ENCODE measurements around the gene TMEM201. TPM values are rescaled to one million over a fixed set of nuclear protein-coding genes. Genes with fewer than 3 reads are reported as not detected.
"Not testable (repeated sequence)": the region's sequence is repeated elsewhere in the genome, so short reads cannot be mapped to it uniquely, and the experiment has no call there.

TMEM201 gene
- 10 to 100 TPM; 14.3 to 21.4 (median 19.1) TPM for polyA plus RNA-seq (ENCODE audit: insufficient read length in 3 of 3)
- long read RNA-seq, donor 1 = 0 reads
- long read RNA-seq, donor 2, partial matches to known transcripts = 0 of 2 reads
- long read RNA-seq, donor 2, other reads (novel, unspliced or antisense) = 0 of 2 reads
- long read RNA-seq, donor 3, partial matches to known transcripts = 0 of 1 reads
- long read RNA-seq, donor 3, other reads (novel, unspliced or antisense) = 0 of 1 reads
- long read RNA-seq, donor 4, partial matches to known transcripts = 0 of 2 reads
- long read RNA-seq, donor 4, other reads (novel, unspliced or antisense) = 0 of 2 reads
- long read RNA-seq, donor 5 = 0 reads
- long read RNA-seq, donor 6 = 0 reads
- long read RNA-seq, donor 7 = 0 reads
- long read RNA-seq, donor 8, partial matches to known transcripts = 0 of 4 reads
- long read RNA-seq, donor 8, other reads (novel, unspliced or antisense) = 0 of 4 reads
- long read RNA-seq, donor 9, partial matches to known transcripts = 0 of 2 reads
- long read RNA-seq, donor 9, other reads (novel, unspliced or antisense) = 0 of 2 reads
- long read RNA-seq, donor 10, partial matches to known transcripts = 0 of 2 reads
- long read RNA-seq, donor 10, other reads (novel, unspliced or antisense) = 0 of 2 reads
- long read RNA-seq, donor 11, partial matches to known transcripts = 0 of 2 reads
- long read RNA-seq, donor 11, other reads (novel, unspliced or antisense) = 0 of 2 reads
- long read RNA-seq, donor 12 = 0 reads
- long read RNA-seq, donor 13, partial matches to known transcripts = 83 of 87 reads
- long read RNA-seq, donor 13, other reads (novel, unspliced or antisense) = 0 of 87 reads
- long read RNA-seq, donor 14, partial matches to known transcripts = 0 of 2 reads
- long read RNA-seq, donor 14, other reads (novel, unspliced or antisense) = 0 of 2 reads
- long read RNA-seq, donor 15, partial matches to known transcripts = 0 of 1 reads
- long read RNA-seq, donor 15, other reads (novel, unspliced or antisense) = 0 of 1 reads
- long read RNA-seq, donor 16, transcript TMEM201-201 (6 exons, 3,851 nt) = major isoform, 7 of 10 reads
- long read RNA-seq, donor 16, partial matches to known transcripts = 0 of 10 reads
- long read RNA-seq, donor 16, other reads (novel, unspliced or antisense) = 0 of 10 reads

DNA sequence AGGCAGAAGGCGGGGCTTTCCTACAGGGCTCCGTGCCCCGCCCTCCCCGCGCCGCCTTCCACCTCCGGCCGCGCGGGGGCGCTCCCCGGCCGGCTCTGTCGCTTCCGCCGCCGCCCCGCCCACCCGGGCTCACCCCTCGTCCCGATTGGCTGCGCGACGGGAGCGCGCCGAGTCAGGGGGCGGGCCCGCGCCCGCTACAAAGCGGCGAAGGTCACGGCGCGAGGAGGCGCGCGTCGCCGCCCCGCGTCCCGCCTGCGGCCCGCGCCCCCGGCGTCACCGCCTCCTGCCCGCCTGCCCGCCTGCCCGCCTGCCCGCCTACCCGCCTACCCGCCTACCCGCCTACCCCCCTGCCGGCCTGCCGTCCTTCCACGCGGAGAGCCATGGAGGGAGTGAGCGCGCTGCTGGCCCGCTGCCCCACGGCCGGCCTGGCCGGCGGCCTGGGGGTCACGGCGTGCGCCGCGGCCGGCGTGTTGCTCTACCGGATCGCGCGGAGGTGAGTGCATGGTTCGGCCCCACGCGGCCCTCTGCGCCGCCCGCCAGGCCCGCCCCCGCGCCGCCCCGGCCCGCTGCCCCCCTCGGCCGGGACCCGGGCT is at the start of gene TMEM201:
TSS of gene TMEM201 (plus strand) at position 361 of the 593 bp plus-strand sequence. CDS start at position 381, 20 bp downstream.
- DNase-seq (ENCODE audit: extremely low read depth in 1 of 11, low read depth in 9 of 11, low spot score in 4 of 11) = peak; percentile 74 to 93 (median 87)

DNA sequence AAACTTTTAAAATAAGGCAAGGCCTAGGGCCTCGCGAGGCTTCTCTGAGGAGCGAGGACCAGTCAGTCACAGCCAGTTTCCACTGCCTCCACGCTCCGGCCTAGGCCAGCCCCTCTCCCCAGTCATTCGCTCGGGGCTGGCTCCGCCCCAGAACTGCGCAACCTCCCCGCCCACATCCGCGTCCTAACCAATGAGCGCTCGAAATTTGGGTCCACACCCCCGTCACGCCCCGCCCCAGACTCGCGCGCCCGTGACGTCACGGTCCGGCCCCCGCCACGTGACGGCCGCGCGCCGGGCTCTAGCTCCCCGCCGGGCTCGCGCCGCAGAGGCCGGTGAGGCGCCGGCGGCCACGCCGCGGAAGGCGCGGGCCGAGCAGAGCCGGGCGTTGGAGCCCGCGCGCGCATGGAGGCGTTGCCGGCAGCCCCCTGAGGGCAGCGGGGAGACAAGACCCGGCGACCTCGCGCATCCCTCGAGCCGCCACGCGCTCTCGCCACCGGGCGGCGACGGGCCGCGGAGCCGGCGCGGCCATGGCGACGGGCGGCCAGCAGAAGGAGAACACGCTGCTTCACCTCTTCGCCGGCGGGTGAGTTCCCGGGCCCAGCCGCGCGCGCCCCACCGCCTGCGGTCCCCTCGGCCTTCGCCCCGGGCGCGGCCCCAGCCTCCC is 49.4 kb upstream of the TMEM201 start, which contains the start of gene SLC25A33:
TSS of gene SLC25A33 (plus strand) at position 301 of the 664 bp plus-strand sequence. CDS start at position 528, 227 bp downstream.
- DNase-seq (ENCODE audit: extremely low read depth in 1 of 11, low read depth in 9 of 11, low spot score in 4 of 11) = peak; percentile 93 to 98 (median 97)

- DNase-seq (ENCODE audit: extremely low read depth in 1 of 11, low read depth in 9 of 11, low spot score in 4 of 11) = peak in 3 of 11 donors; percentile 28 to 44 (median 41)
Measured at GRCh38 chr1:9539829-9540550, 48.7 kb upstream of the TMEM201 start.

- peak in 6 of 11 donors; percentile 44 to 72 (median 66) for DNase-seq (ENCODE audit: extremely low read depth in 1 of 11, low read depth in 9 of 11, low spot score in 4 of 11)
Measured at GRCh38 chr1:9542430-9542829, 46.3 kb upstream of the TMEM201 start.

GRCh38 chr1:9544926-9545325 is 43.8 kb upstream of the TMEM201 start:
- no peak for DNase-seq (ENCODE audit: extremely low read depth in 1 of 11, low read depth in 9 of 11, low spot score in 4 of 11)

GRCh38 chr1:9549955-9550546 is 38.7 kb upstream of the TMEM201 start:
- DNase-seq (ENCODE audit: extremely low read depth in 1 of 11, low read depth in 9 of 11, low spot score in 4 of 11) = no peak

DNA sequence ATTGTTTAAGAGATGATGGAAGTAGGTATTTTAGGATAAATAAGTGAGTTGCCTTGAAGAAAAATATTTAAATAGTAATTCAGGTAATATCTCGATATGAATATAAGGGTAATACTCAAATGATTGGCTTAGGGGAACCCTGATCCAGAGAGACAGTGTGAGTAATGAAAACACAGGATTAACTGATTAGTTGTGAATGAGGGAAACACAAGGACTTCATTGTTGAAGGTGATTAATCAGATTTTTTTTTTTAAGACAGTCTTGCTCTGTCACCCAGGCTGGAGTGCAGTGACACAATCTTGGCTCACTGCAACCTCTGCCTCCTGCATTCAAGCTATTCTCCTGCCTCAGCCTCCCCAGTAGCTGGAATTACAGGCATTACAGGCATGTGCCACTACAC is 36.7 kb upstream of the TMEM201 start:
- DNase-seq (ENCODE audit: extremely low read depth in 1 of 11, low read depth in 9 of 11, low spot score in 4 of 11) = no peak

GRCh38 chr1:9553736-9554144 is 35.0 kb upstream of the TMEM201 start:
- no peak for DNase-seq (ENCODE audit: extremely low read depth in 1 of 11, low read depth in 9 of 11, low spot score in 4 of 11)

DNA sequence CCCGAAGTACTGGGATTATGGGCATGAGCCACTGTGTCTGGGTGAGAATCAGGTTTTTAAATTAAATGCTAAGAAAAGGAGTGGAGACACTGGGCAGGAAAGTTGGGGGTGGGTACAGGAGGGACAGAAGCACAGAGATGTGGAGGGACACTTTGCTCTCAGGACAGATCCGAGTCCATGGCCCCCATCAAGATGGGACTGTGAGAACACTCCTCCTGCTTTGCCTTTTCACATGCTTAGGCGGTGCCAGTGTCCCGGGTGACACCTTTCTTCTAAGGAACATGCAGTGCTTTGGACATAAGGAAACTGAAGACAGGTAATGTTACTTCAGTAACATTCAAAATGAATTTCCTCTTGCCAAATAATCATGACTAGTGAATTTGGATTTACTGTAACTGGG is 32.8 kb upstream of the TMEM201 start:
- DNase-seq (ENCODE audit: extremely low read depth in 1 of 11, low read depth in 9 of 11, low spot score in 4 of 11) = no peak

DNA sequence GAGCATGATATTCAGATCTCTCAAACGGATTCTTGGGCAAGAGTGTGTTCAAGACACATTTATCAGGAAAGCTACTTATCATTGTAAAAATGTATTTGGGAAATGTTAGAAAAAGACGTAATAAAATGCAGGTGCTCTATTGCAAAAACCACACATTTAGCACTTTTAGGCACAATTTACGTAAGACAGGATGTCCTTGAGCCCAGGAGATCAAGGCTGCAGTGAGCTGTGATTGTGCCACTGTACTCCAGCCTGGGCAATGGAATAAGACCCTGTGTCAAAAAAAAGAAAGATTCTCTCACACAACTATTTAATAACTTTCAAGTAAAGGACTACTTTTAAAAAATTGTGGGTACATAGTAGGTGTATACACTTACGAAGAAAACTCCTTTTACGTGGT is 31.1 kb upstream of the TMEM201 start:
- DNase-seq (ENCODE audit: extremely low read depth in 1 of 11, low read depth in 9 of 11, low spot score in 4 of 11) = no peak

GRCh38 chr1:9558271-9558945 is 30.3 kb upstream of the TMEM201 start:
- no peak for DNase-seq (ENCODE audit: extremely low read depth in 1 of 11, low read depth in 9 of 11, low spot score in 4 of 11)

GRCh38 chr1:9558946-9559545 is 29.7 kb upstream of the TMEM201 start:
- DNase-seq (ENCODE audit: extremely low read depth in 1 of 11, low read depth in 9 of 11, low spot score in 4 of 11) = no peak

GRCh38 chr1:9559673-9560072 is 29.0 kb upstream of the TMEM201 start:
- DNase-seq (ENCODE audit: extremely low read depth in 1 of 11, low read depth in 9 of 11, low spot score in 4 of 11) = no peak

DNA sequence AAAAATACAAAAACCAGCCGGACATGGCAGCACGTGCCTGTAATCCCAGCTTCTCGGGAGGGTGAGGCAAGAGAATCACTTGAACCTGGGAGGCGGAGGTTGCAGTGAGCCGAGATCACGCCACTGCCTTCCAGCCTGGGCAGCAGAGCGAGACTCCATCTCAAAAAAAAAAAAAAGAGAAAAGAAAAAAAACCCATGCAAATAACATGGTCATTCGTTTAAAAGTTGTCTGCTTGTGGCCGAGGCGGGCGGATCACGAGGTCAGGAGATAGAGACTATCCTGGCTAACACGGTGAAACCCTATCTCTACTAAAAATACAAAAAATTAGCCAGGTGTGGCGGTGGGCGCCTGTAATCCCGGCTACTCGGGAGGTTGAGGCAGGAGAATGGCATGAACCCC is 28.6 kb upstream of the TMEM201 start:
- DNase-seq (ENCODE audit: extremely low read depth in 1 of 11, low read depth in 9 of 11, low spot score in 4 of 11) = not testable (repeated sequence)

DNA sequence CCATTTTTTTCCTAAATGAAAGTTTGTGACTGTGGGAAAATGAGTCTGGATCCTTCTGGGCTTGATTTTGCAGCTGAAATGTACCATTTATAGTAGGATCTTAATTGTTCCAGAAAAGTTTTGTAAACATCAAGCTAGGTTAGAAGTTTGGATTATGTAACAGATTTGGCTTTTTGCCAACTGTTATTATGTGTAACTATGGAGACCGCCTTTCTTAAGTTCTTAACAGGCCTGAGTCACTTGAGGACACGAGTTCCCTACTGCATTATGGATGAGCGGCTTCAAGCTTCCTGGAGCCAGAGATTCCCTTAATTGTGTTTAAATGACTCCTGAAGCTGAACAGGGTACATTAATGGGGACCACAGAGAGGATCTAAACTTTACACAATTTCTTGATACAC is 27.3 kb upstream of the TMEM201 start:
- DNase-seq (ENCODE audit: extremely low read depth in 1 of 11, low read depth in 9 of 11, low spot score in 4 of 11) = peak in 8 of 11 donors; percentile 35 to 72 (median 60)

DNA sequence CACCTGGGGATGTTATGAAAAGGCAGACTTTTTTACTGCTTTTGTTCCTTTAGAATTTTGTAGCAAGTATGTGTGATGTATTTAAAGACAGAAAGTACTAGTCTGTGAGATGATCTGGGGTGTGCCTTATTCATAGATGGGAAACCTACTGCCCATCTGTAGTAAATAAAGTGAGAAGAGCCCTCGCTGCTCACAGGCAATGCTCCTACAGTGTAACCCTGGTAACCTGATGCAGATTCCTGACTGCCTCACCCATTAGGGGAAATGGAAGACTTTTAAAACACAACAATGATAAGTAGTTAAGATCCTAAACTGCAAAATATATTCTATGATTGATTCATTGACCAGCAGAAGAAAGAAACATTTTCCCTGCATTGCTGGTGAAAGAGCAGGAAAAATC is 19.4 kb upstream of the TMEM201 start:
- DNase-seq (ENCODE audit: extremely low read depth in 1 of 11, low read depth in 9 of 11, low spot score in 4 of 11) = no peak
